ENCODE results near the gene TRIO.

The TRIO gene

DNA sequence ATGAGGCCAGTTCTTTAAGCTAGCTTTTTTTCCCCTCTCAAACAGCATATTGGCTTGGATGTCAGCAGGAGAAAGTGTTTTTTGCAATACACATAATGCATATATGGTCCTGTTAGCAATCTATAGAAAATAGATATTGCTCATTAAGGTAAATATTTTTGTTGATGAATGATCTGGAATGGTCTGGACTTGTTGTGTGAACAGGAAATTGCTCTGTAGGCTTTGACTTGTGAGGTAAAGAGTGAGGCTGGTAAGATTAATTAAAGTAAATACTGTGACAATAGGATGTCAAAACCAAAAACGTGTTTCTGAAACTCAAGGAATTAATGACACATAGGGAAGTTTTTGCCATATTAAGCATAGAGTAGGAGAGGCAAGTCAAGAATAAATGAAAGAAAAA, 176.0 kb downstream of the TRIO start:
- TF ChIP-seq GLIS3 (CRISPR knock-in tag; IDR thresholded peaks at IDR 0.05) (no peak), BACH2 (CRISPR knock-in tag; IDR thresholded peaks at IDR 0.05; ENCODE audit: borderline replicate concordance) (no peak), OSR1 (CRISPR knock-in tag; IDR thresholded peaks at IDR 0.05) (no peak), ZNF70 (CRISPR knock-in tag; IDR thresholded peaks at IDR 0.05) (no peak), ZNF8 (CRISPR knock-in tag; IDR thresholded peaks at IDR 0.05) (no peak), CSDC2 (CRISPR knock-in tag; IDR thresholded peaks at IDR 0.05) (no peak), TOX (CRISPR knock-in tag; IDR thresholded peaks at IDR 0.05; ENCODE audit: borderline replicate concordance) (no peak), RARB (CRISPR knock-in tag; IDR thresholded peaks at IDR 0.05) (no peak), ARNTL (CRISPR knock-in tag; IDR thresholded peaks at IDR 0.05; ENCODE audit: borderline replicate concordance, low read depth) (no peak), ZFP3 (CRISPR knock-in tag; IDR thresholded peaks at IDR 0.05) (no peak), ESRRG (CRISPR knock-in tag; IDR thresholded peaks at IDR 0.05) (no peak)
- TF ChIP-seq, protein P1, sequence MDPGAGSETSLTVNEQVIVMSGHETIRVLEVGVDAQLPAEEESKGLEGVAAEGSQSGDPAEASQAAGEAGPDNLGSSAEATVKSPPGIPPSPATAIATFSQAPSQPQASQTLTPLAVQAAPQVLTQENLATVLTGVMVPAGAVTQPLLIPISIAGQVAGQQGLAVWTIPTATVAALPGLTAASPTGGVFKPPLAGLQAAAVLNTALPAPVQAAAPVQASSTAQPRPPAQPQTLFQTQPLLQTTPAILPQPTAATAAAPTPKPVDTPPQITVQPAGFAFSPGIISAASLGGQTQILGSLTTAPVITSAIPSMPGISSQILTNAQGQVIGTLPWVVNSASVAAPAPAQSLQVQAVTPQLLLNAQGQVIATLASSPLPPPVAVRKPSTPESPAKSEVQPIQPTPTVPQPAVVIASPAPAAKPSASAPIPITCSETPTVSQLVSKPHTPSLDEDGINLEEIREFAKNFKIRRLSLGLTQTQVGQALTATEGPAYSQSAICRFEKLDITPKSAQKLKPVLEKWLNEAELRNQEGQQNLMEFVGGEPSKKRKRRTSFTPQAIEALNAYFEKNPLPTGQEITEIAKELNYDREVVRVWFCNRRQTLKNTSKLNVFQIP (CRISPR knock-in tag; IDR thresholded peaks at IDR 0.05; ENCODE audit: borderline replicate concordance, low read depth), result no peak
- TF ChIP-seq, protein P2, sequence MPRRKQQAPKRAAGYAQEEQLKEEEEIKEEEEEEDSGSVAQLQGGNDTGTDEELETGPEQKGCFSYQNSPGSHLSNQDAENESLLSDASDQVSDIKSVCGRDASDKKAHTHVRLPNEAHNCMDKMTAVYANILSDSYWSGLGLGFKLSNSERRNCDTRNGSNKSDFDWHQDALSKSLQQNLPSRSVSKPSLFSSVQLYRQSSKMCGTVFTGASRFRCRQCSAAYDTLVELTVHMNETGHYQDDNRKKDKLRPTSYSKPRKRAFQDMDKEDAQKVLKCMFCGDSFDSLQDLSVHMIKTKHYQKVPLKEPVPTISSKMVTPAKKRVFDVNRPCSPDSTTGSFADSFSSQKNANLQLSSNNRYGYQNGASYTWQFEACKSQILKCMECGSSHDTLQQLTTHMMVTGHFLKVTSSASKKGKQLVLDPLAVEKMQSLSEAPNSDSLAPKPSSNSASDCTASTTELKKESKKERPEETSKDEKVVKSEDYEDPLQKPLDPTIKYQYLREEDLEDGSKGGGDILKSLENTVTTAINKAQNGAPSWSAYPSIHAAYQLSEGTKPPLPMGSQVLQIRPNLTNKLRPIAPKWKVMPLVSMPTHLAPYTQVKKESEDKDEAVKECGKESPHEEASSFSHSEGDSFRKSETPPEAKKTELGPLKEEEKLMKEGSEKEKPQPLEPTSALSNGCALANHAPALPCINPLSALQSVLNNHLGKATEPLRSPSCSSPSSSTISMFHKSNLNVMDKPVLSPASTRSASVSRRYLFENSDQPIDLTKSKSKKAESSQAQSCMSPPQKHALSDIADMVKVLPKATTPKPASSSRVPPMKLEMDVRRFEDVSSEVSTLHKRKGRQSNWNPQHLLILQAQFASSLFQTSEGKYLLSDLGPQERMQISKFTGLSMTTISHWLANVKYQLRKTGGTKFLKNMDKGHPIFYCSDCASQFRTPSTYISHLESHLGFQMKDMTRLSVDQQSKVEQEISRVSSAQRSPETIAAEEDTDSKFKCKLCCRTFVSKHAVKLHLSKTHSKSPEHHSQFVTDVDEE (CRISPR knock-in tag; IDR thresholded peaks at IDR 0.05), result no peak
- TF ChIP-seq, protein P3, sequence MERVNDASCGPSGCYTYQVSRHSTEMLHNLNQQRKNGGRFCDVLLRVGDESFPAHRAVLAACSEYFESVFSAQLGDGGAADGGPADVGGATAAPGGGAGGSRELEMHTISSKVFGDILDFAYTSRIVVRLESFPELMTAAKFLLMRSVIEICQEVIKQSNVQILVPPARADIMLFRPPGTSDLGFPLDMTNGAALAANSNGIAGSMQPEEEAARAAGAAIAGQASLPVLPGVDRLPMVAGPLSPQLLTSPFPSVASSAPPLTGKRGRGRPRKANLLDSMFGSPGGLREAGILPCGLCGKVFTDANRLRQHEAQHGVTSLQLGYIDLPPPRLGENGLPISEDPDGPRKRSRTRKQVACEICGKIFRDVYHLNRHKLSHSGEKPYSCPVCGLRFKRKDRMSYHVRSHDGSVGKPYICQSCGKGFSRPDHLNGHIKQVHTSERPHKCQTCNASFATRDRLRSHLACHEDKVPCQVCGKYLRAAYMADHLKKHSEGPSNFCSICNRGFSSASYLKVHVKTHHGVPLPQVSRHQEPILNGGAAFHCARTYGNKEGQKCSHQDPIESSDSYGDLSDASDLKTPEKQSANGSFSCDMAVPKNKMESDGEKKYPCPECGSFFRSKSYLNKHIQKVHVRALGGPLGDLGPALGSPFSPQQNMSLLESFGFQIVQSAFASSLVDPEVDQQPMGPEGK (CRISPR knock-in tag; IDR thresholded peaks at IDR 0.05; ENCODE audit: borderline replicate concordance), result no peak
- TF ChIP-seq, protein P4, sequence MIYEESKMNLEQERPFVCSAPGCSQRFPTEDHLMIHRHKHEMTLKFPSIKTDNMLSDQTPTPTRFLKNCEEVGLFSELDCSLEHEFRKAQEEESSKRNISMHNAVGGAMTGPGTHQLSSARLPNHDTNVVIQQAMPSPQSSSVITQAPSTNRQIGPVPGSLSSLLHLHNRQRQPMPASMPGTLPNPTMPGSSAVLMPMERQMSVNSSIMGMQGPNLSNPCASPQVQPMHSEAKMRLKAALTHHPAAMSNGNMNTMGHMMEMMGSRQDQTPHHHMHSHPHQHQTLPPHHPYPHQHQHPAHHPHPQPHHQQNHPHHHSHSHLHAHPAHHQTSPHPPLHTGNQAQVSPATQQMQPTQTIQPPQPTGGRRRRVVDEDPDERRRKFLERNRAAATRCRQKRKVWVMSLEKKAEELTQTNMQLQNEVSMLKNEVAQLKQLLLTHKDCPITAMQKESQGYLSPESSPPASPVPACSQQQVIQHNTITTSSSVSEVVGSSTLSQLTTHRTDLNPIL (CRISPR knock-in tag; IDR thresholded peaks at IDR 0.05; ENCODE audit: low read depth), result no peak
- no peak for ATAC-seq

DNA sequence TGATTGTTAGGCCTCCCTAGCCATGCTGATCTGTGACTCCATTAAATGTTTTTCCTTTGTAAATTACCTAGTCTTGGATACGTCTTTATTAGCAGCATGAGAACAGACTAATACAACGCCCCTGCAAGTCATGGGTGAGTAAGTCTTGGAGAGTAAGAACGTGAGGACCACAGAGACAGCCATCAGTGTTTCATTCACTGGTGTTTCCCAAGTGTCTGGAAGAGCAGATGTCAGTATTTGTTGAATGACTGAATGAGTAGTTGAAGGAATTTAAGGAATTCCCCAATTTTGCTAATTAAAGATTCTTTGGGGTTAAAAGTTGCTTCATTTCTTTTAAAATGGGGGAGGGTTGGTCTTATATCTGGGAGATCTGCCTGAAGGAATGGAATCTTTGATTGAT, 178.8 kb downstream of the TRIO start:
- no peak for ATAC-seq
- TF ChIP-seq TOX (CRISPR knock-in tag; IDR thresholded peaks at IDR 0.05; ENCODE audit: borderline replicate concordance) (no peak), BACH2 (CRISPR knock-in tag; IDR thresholded peaks at IDR 0.05; ENCODE audit: borderline replicate concordance) (no peak), ZC3H10 (CRISPR knock-in tag; IDR thresholded peaks at IDR 0.05) (no peak), ZFP30 (CRISPR knock-in tag; IDR thresholded peaks at IDR 0.05) (no peak), ZFP3 (CRISPR knock-in tag; IDR thresholded peaks at IDR 0.05) (no peak), GLIS3 (CRISPR knock-in tag; IDR thresholded peaks at IDR 0.05) (no peak)
- TF ChIP-seq, protein P3 (CRISPR knock-in tag; IDR thresholded peaks at IDR 0.05; ENCODE audit: borderline replicate concordance), result no peak
- TF ChIP-seq, protein P5, sequence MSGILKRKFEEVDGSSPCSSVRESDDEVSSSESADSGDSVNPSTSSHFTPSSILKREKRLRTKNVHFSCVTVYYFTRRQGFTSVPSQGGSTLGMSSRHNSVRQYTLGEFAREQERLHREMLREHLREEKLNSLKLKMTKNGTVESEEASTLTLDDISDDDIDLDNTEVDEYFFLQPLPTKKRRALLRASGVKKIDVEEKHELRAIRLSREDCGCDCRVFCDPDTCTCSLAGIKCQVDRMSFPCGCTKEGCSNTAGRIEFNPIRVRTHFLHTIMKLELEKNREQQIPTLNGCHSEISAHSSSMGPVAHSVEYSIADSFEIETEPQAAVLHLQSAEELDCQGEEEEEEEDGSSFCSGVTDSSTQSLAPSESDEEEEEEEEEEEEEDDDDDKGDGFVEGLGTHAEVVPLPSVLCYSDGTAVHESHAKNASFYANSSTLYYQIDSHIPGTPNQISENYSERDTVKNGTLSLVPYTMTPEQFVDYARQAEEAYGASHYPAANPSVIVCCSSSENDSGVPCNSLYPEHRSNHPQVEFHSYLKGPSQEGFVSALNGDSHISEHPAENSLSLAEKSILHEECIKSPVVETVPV (CRISPR knock-in tag; IDR thresholded peaks at IDR 0.05), result no peak
- TF ChIP-seq, protein P2 (CRISPR knock-in tag; IDR thresholded peaks at IDR 0.05), result no peak
